H9 (cell line): ENCODE results near the gene UBR2. TPM values are rescaled to one million over a fixed set of nuclear protein-coding genes. Genes with fewer than 3 reads are reported as not detected.

Experiments used
- DNase-seq: peaks from one replicate; pipeline ENCODE4 v3.0.0-alpha.2; 2017
- H2AFZ ChIP-seq: one replicate; pipeline ENCODE4 v1.6.1; 2013; ENCODE audit warnings: mild to moderate bottlenecking, low read length, control low read depth, moderate library complexity
- H2AK5ac ChIP-seq: 2 replicates; pipeline ENCODE4 v1.6.1; 2013; ENCODE audit warnings: low read length, control low read depth, mixed read lengths; ENCODE audit not compliant: insufficient read length
- H2BK120ac ChIP-seq: one replicate; pipeline ENCODE4 v1.6.1; 2013; ENCODE audit warnings: low read depth, mild to moderate bottlenecking, low read length, control low read depth, inconsistent platforms; ENCODE audit not compliant: poor library complexity, severe bottlenecking
- H2BK12ac ChIP-seq: 2 replicates; pipeline ENCODE4 v1.6.1; 2013; ENCODE audit warnings: low read length, control low read depth, mixed read lengths, low read depth; ENCODE audit not compliant: insufficient read length
- H2BK15ac ChIP-seq: 2 replicates; pipeline ENCODE4 v1.6.1; 2013; ENCODE audit warnings: low read depth, low read length, control low read depth
- H2BK20ac ChIP-seq: one replicate; pipeline ENCODE4 v1.6.1; 2013; ENCODE audit warnings: low read depth, mild to moderate bottlenecking, low read length, control low read depth, inconsistent platforms; ENCODE audit not compliant: poor library complexity, severe bottlenecking
- H2BK5ac ChIP-seq: 2 replicates; pipeline ENCODE4 v1.6.1; 2013; ENCODE audit warnings: low read length, control low read depth, mixed read lengths; ENCODE audit not compliant: insufficient read length
- H3K14ac ChIP-seq: 2 replicates; pipeline ENCODE4 v1.6.1; 2013; ENCODE audit warnings: low read length, control low read depth; ENCODE audit not compliant: insufficient read depth
- H3K18ac ChIP-seq: 2 replicates; pipeline ENCODE4 v1.6.1; 2013; ENCODE audit warnings: low read depth, mild to moderate bottlenecking, mixed read lengths, low read length, control low read depth; ENCODE audit not compliant: insufficient read length
- H3K23ac ChIP-seq: 2 replicates; pipeline ENCODE4 v1.6.1; 2013; ENCODE audit warnings: low read length, control low read depth, mixed read lengths, low read depth; ENCODE audit not compliant: insufficient read length
- H3K23me2 ChIP-seq: 2 replicates; pipeline ENCODE4 v1.6.1; 2013; ENCODE audit warnings: low read depth, mild to moderate bottlenecking, mixed read lengths, low read length, control low read depth; ENCODE audit not compliant: insufficient read length, poor library complexity, severe bottlenecking
- H3K27ac ChIP-seq: 2 replicates; pipeline ENCODE4 v1.5.1; 2013; ENCODE audit warnings: low read length, control low read depth, mixed read lengths, low read depth; ENCODE audit not compliant: insufficient read length
- H3K27me3 ChIP-seq: 2 replicates; pipeline ENCODE4 v1.6.1; 2013; ENCODE audit warnings: low read length, control low read depth, inconsistent platforms; ENCODE audit not compliant: insufficient read depth
- H3K4ac ChIP-seq: 2 replicates; pipeline ENCODE4 v1.6.1; 2013; ENCODE audit warnings: low read depth, mild to moderate bottlenecking, control low read depth, inconsistent platforms, low read length, moderate library complexity
- H3K4me1 ChIP-seq: 2 replicates; pipeline ENCODE4 v1.6.1; 2013; ENCODE audit warnings: low read length, control low read depth, inconsistent platforms; ENCODE audit not compliant: insufficient read depth
- H3K4me2 ChIP-seq: 2 replicates; pipeline ENCODE4 v1.6.1; 2013; ENCODE audit warnings: low read length, control low read depth, mixed read lengths; ENCODE audit not compliant: insufficient read length, insufficient read depth
- H3K56ac ChIP-seq: 2 replicates; pipeline ENCODE4 v1.6.1; 2013; ENCODE audit warnings: low read depth, mild to moderate bottlenecking, mixed read lengths, low read length, control low read depth; ENCODE audit not compliant: insufficient read length
- H3K79me1 ChIP-seq: 2 replicates; pipeline ENCODE4 v1.6.1; 2013; ENCODE audit warnings: low read depth, mild to moderate bottlenecking, moderate library complexity, low read length, control low read depth, inconsistent platforms; ENCODE audit not compliant: insufficient read depth, poor library complexity, severe bottlenecking
- H3K79me2 ChIP-seq: 2 replicates; pipeline ENCODE4 v1.6.1; 2013; ENCODE audit warnings: low read length, control low read depth, inconsistent platforms; ENCODE audit not compliant: insufficient read depth
- H3K9ac ChIP-seq: 2 replicates; pipeline ENCODE4 v1.6.1; 2013; ENCODE audit warnings: low read length, control low read depth, mixed read lengths; ENCODE audit not compliant: insufficient read length; ENCODE audit errors: extremely low read depth
- H3K9me3 ChIP-seq: one replicate; pipeline ENCODE4 v1.6.1; 2013; ENCODE audit warnings: low read depth, low read length, inconsistent platforms; ENCODE audit not compliant: control insufficient read depth
- H3T11ph ChIP-seq: one replicate; pipeline ENCODE4 v1.6.1; 2013; ENCODE audit warnings: mild to moderate bottlenecking, low read length, control low read depth, inconsistent platforms
- H4K20me1 ChIP-seq: one replicate; pipeline ENCODE4 v1.6.1; 2013; ENCODE audit not compliant: control insufficient read depth, insufficient read length, insufficient read depth
- H4K5ac ChIP-seq: 2 replicates; pipeline ENCODE4 v1.6.1; 2013; ENCODE audit warnings: low read depth, mild to moderate bottlenecking, mixed read lengths, low read length, control low read depth; ENCODE audit not compliant: insufficient read length
- H4K8ac ChIP-seq: replicated peaks from 2 replicates; pipeline ENCODE4 v1.6.1; 2013; ENCODE audit warnings: low read length, control low read depth, mixed read lengths, low read depth; ENCODE audit not compliant: insufficient read length
- H4K91ac ChIP-seq: 2 replicates; pipeline ENCODE4 v1.6.1; 2013; ENCODE audit warnings: low read depth, mild to moderate bottlenecking, moderate library complexity, mixed read lengths, low read length, control low read depth; ENCODE audit not compliant: insufficient read length
- H3K27ac Mint-ChIP-seq, 3 experiments: 2 replicates in 2 of 3; 3 replicates in 1 of 3; pipeline ENCODE4 v1.8.0; 2020 to 2021; ENCODE audit warnings: mixed read lengths in 3 of 3, mild to moderate bottlenecking in 1 of 3, moderate library complexity in 1 of 3
- H3K27me3 Mint-ChIP-seq: 2 replicates; pipeline ENCODE4 v1.8.0; 2021; ENCODE audit warnings: low read depth, mild to moderate bottlenecking, moderate library complexity, mixed read lengths
- H3K36me3 Mint-ChIP-seq, 3 experiments: 2 replicates in 2 of 3; 3 replicates in 1 of 3; pipeline ENCODE4 v1.8.0; 2020 to 2021; ENCODE audit warnings: low read depth in 3 of 3, mixed read lengths in 3 of 3; ENCODE audit not compliant: insufficient read depth in 1 of 3
- H3K4me1 Mint-ChIP-seq, 2 experiments: 2 replicates each; pipeline ENCODE4 v1.8.0; 2020; ENCODE audit warnings: mixed read lengths in 2 of 2
- H3K4me3 Mint-ChIP-seq, 2 experiments: 2 replicates in 1 of 2; 3 replicates in 1 of 2; pipeline ENCODE4 v1.8.0; 2020 to 2021; ENCODE audit warnings: mild to moderate bottlenecking in 2 of 2, mixed read lengths in 2 of 2, moderate library complexity in 1 of 2
- H3K9me3 Mint-ChIP-seq, 2 experiments: 2 replicates in 1 of 2; 3 replicates in 1 of 2; pipeline ENCODE4 v1.8.0; 2020; ENCODE audit warnings: mild to moderate bottlenecking in 2 of 2, mixed read lengths in 2 of 2, moderate library complexity in 1 of 2
- total RNA-seq: library from RNA; stranded (reverse); gene quantifications from 2 replicates; pipeline ENCODE4 v1.2.1, GENCODE V29; 2021
- TF ChIP-seq, protein P1 (sequence below): fragments of 200-600 bp; sonication (generic); conservative IDR thresholded peaks from 3 replicates; pipeline ENCODE4 v1.8.0; 2021; ENCODE audit warnings: antibody characterized with exemption, mild to moderate bottlenecking

UBR2 gene
- total RNA-seq, 1 experiment from 2014 or later: 18.7 TPM

DNA sequence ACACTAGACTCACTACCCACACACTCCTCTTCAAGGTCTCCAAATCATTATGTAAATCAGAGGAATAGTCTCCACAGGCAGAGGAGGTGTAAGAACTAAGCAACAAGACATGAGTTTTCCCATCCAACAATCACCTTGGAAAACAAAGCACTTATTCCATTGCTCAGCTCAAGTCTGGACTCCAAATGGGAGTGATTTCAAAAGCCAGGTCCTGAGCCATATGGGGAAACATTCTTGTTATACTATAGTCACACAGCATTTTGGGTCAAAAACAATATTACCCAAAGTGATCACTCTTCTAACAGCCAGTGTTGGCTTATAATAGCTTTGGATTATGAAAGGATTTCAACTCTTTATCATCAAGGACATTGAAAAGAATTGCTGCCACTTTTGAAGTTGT lies 162.2 kb downstream of the UBR2 start:
- H3K9ac ChIP-seq: no peak overlapping the region
- H3K79me1 ChIP-seq: no peaks in the 10 kb centered on the region
- no peak overlapping the region for H3K14ac ChIP-seq
- no peaks in the 10 kb centered on the region for H3K4me1 ChIP-seq
- H3K79me2 ChIP-seq: no peaks in the 10 kb centered on the region
- TF ChIP-seq, protein P1, sequence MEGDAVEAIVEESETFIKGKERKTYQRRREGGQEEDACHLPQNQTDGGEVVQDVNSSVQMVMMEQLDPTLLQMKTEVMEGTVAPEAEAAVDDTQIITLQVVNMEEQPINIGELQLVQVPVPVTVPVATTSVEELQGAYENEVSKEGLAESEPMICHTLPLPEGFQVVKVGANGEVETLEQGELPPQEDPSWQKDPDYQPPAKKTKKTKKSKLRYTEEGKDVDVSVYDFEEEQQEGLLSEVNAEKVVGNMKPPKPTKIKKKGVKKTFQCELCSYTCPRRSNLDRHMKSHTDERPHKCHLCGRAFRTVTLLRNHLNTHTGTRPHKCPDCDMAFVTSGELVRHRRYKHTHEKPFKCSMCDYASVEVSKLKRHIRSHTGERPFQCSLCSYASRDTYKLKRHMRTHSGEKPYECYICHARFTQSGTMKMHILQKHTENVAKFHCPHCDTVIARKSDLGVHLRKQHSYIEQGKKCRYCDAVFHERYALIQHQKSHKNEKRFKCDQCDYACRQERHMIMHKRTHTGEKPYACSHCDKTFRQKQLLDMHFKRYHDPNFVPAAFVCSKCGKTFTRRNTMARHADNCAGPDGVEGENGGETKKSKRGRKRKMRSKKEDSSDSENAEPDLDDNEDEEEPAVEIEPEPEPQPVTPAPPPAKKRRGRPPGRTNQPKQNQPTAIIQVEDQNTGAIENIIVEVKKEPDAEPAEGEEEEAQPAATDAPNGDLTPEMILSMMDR: no peak
- Mint-ChIP-seq H3K4me3 (no peak overlapping the region), H3K9me3 (no peaks in the 10 kb centered on the region), H3K27ac (no peak overlapping the region), H3K27me3 (peaks cover 7% of the 10 kb centered on the region), H3K36me3 (no peaks in the 10 kb centered on the region), H3K4me1 (peaks cover 3% of the 10 kb centered on the region in 2 experiments; a peak in 3 of 4 replicates)
- H3T11ph ChIP-seq: no peak overlapping the region
- H3K27me3 ChIP-seq: no peaks in the 10 kb centered on the region
- no peaks in the 10 kb centered on the region for H4K20me1 ChIP-seq
- H4K5ac ChIP-seq: no peak overlapping the region
- no peak overlapping the region for H2BK12ac ChIP-seq
- no peak overlapping the region for H3K27ac ChIP-seq
- no peak for DNase-seq
- no peak overlapping the region for H3K4ac ChIP-seq
- H3K9me3 ChIP-seq: no peaks in the 10 kb centered on the region
- H2BK120ac ChIP-seq: no peak overlapping the region
- H2BK5ac ChIP-seq: no peak overlapping the region
- H2AK5ac ChIP-seq: no peak overlapping the region
- no peak overlapping the region for H2BK15ac ChIP-seq
- H3K23me2 ChIP-seq: no peaks in the 10 kb centered on the region
- H2AFZ ChIP-seq: no peak overlapping the region
- H3K23ac ChIP-seq: no peak overlapping the region
- H3K4me2 ChIP-seq: no peak overlapping the region
- no peak overlapping the region for H4K91ac ChIP-seq
- H2BK20ac ChIP-seq: no peak overlapping the region
- H4K8ac ChIP-seq: no peak overlapping the region
- no peak overlapping the region for H3K18ac ChIP-seq
- H3K56ac ChIP-seq: no peak overlapping the region
